PC-3 (cell line): Measurements from ENCODE around the gene EHBP1. TPM values are rescaled to one million over a fixed set of nuclear protein-coding genes. Genes with fewer than 3 reads are reported as not detected.

ENCODE experiments used
- ATAC-seq: fragments of 200-7000 bp; cut with Tn5 transposase; 2 replicates; pipeline ENCODE4 v1.9.1; 2020; ENCODE audit warnings: mild to moderate bottlenecking, moderate library complexity
- BruUV-seq: library from RNA; stranded (reverse); fragments of 400-500 nt; replicated peaks from 2 replicates; lab custom pipeline; 2021; lab: Mats Ljungman, UMichigan
- CTCF ChIA-PET: fragments of 300-600 bp; sonication (Branson Sonifier 250); formaldehyde crosslinking; loops from one replicate; lab custom pipeline; 2022; ENCODE audit warnings: antibody characterized with exemption; lab: Charles Lee
- POLR2A ChIA-PET: fragments of 300-600 bp; sonication (Branson Sonifier 250); formaldehyde crosslinking; loops from one replicate; lab custom pipeline; 2022; ENCODE audit warnings: antibody characterized with exemption; ENCODE audit not compliant: unreplicated experiment; lab: Charles Lee
- DNase-seq: peaks from one replicate; pipeline ENCODE4 v3.0.0-alpha.2; 2015
- H2AFZ ChIP-seq: fragments of 300-600 bp; sonication (generic); 2 replicates; pipeline ENCODE4 v1.6.0; 2016; ENCODE audit warnings: antibody characterized with exemption, low read length
- H3F3A ChIP-seq: fragments of 300-600 bp; sonication (generic); one replicate; pipeline ENCODE4 v1.6.0; 2017; ENCODE audit warnings: antibody characterized with exemption, low read length, control low read depth, mild to moderate bottlenecking; ENCODE audit not compliant: unreplicated experiment
- H3K27ac ChIP-seq: fragments of 300-600 bp; sonication (generic); 2 replicates; pipeline ENCODE4 v1.5.1; 2016; ENCODE audit warnings: mild to moderate bottlenecking, low read length
- H3K27me3 ChIP-seq: fragments of 300-600 bp; sonication (generic); 2 replicates; pipeline ENCODE4 v1.6.1; 2016; ENCODE audit warnings: low read length, mixed read lengths
- H3K36me3 ChIP-seq: fragments of 300-600 bp; sonication (generic); 2 replicates; pipeline ENCODE4 v1.6.1; 2016; ENCODE audit warnings: low read depth, mixed run types, low read length, mixed read lengths
- H3K4me1 ChIP-seq: fragments of 300-600 bp; sonication (generic); 2 replicates; pipeline ENCODE4 v1.5.1; 2016; ENCODE audit warnings: low read length; ENCODE audit not compliant: insufficient read depth
- H3K4me2 ChIP-seq: fragments of 300-600 bp; sonication (generic); 2 replicates; pipeline ENCODE4 v1.6.0; 2016; ENCODE audit warnings: low read length
- H3K4me3 ChIP-seq: fragments of 300-600 bp; sonication (generic); 2 replicates; pipeline ENCODE4 v1.5.1; 2016; ENCODE audit warnings: mild to moderate bottlenecking, low read length, mixed read lengths
- H3K79me2 ChIP-seq: fragments of 300-600 bp; sonication (generic); 2 replicates; pipeline ENCODE4 v1.6.1; 2017; ENCODE audit warnings: low read length, mixed read lengths
- H3K9ac ChIP-seq: fragments of 300-600 bp; sonication (generic); 2 replicates; pipeline ENCODE4 v1.6.0; 2016; ENCODE audit warnings: mild to moderate bottlenecking, low read length
- H3K9me2 ChIP-seq: fragments of 300-600 bp; sonication (generic); replicated peaks from 2 replicates; pipeline ENCODE4 v1.6.1; 2016; ENCODE audit warnings: mixed run types, low read length, mixed read lengths
- H3K9me3 ChIP-seq: fragments of 300-600 bp; sonication (generic); 2 replicates; pipeline ENCODE4 v1.6.1; 2016; ENCODE audit warnings: low read length, mixed read lengths
- H4K20me1 ChIP-seq: fragments of 300-600 bp; sonication (generic); 2 replicates; pipeline ENCODE4 v1.6.1; 2016; ENCODE audit warnings: low read length, mixed read lengths
- EZH2 ChIP-seq: fragments of 300-600 bp; sonication (generic); IDR thresholded peaks from one replicate; pipeline ENCODE4 v1.6.1; 2017; ENCODE audit warnings: antibody characterized with exemption, mild to moderate bottlenecking, low read length; ENCODE audit not compliant: unreplicated experiment
- EZH2phosphoT487 ChIP-seq: fragments of 300-600 bp; sonication (generic); IDR thresholded peaks from 2 replicates; pipeline ENCODE4 v1.6.1; 2018; ENCODE audit warnings: mild to moderate bottlenecking, antibody characterized with exemption, low read length, borderline replicate concordance
- intact Hi-C: fragments of 100-400 bp; cut with micrococcal nuclease; formaldehyde crosslinking; loops from 2 replicates; pipeline ENCODE4 v1.9.0; 2023
- total RNA-seq: library from RNA; depleted of rRNA; stranded (reverse); fragments of >200 nt; gene quantifications from 2 replicates; pipeline ENCODE4 v1.2.3, GENCODE V29; 2014
- TF ChIP-seq, protein P1 (sequence below): fragments of 300-600 bp; sonication (generic); conservative IDR thresholded peaks from 2 replicates; pipeline ENCODE4 v1.5.1; 2017; ENCODE audit warnings: antibody characterized with exemption, low read depth, mild to moderate bottlenecking, low read length

EHBP1 gene
- total RNA-seq, 1 experiment from 2014 or later: 25.7 TPM

GRCh38 chr2:62801814-62802523 lies 96.5 kb downstream of the EHBP1 start:
- H3K4me1 ChIP-seq: peaks cover 4% of the 10 kb centered on the region; the same call in 1 of the 2 replicates
- no peaks in the 10 kb centered on the region for H4K20me1 ChIP-seq
- H3K9me3 ChIP-seq: no peaks in the 10 kb centered on the region
- intact Hi-C loops: no loop called here
- no peak for TF ChIP-seq EZH2
- TF ChIP-seq EZH2phosphoT487: no peak
- TF ChIP-seq, protein P1, sequence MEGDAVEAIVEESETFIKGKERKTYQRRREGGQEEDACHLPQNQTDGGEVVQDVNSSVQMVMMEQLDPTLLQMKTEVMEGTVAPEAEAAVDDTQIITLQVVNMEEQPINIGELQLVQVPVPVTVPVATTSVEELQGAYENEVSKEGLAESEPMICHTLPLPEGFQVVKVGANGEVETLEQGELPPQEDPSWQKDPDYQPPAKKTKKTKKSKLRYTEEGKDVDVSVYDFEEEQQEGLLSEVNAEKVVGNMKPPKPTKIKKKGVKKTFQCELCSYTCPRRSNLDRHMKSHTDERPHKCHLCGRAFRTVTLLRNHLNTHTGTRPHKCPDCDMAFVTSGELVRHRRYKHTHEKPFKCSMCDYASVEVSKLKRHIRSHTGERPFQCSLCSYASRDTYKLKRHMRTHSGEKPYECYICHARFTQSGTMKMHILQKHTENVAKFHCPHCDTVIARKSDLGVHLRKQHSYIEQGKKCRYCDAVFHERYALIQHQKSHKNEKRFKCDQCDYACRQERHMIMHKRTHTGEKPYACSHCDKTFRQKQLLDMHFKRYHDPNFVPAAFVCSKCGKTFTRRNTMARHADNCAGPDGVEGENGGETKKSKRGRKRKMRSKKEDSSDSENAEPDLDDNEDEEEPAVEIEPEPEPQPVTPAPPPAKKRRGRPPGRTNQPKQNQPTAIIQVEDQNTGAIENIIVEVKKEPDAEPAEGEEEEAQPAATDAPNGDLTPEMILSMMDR: peak; percentile 37; the same call in 1 of the 2 replicates
- H3K79me2 ChIP-seq: no peaks in the 10 kb centered on the region
- no peak overlapping the region for H3K27ac ChIP-seq
- ChIA-PET POLR2A (no interaction called here), CTCF (no interaction called here)
- no peak overlapping the region for H3K9ac ChIP-seq
- DNase-seq: peak; percentile 22
- no peaks in the 10 kb centered on the region for H3K27me3 ChIP-seq
- ATAC-seq: no peak
- no peak overlapping the region for H3K4me2 ChIP-seq
- H3F3A ChIP-seq: no peaks in the 10 kb centered on the region
- no peaks in the 10 kb centered on the region for H3K9me2 ChIP-seq
- no peak overlapping the region for H3K4me3 ChIP-seq
- no peak overlapping the region for H2AFZ ChIP-seq
- BruUV-seq: no TSS peak
- H3K36me3 ChIP-seq: 0 out of 2 replicates have a peak, but pooled peaks cover 4% of the 10 kb centered on the region

- Histone ChIP-seq H3K9ac (no peak overlapping the region), H3K9me3 (no peaks in the 10 kb centered on the region), H3F3A (no peaks in the 10 kb centered on the region), H3K27me3 (no peaks in the 10 kb centered on the region), H4K20me1 (no peaks in the 10 kb centered on the region), H3K27ac (no peak overlapping the region), H3K4me3 (no peak overlapping the region), H3K9me2 (no peaks in the 10 kb centered on the region), H3K4me2 (no peak overlapping the region), H3K36me3 (0 out of 2 replicates have a peak, but pooled peaks cover 4% of the 10 kb centered on the region), H3K79me2 (no peaks in the 10 kb centered on the region), H3K4me1 (peaks cover 4% of the 10 kb centered on the region; the same call in 1 of the 2 replicates), H2AFZ (no peak overlapping the region)
- ATAC-seq: no peak
- DNase-seq: no peak
- TF ChIP-seq EZH2 (no peak), EZH2phosphoT487 (no peak)
- TF ChIP-seq, protein P1: no peak
- no TSS peak for BruUV-seq
- CTCF ChIA-PET: no interaction called here
- POLR2A ChIA-PET: no interaction called here
- intact Hi-C loops: no loop called here
These were observed 98.4 kb downstream of the EHBP1 start for GRCh38 chr2:62803961-62804360.

DNA sequence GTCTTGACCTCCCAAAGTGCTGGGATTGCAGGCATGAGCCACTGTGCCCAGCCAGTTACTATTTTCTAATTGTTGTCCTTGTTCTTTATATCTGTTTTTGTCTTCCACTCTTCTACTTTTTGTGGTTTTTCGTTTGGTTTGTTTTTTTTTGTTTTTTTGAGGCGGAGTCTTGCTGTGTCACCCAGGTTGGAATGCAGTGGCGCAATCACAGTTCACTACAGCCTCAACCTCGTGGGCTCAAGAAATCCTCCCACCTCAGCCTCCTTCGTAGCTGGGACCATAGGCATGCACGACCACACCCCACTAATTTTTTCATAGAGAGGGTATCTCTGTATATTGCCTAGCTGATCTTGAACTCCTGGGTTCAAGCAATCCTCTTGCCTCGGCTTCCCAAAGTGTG lies 100.7 kb downstream of the EHBP1 start:
- Histone ChIP-seq H4K20me1 (no peaks in the 10 kb centered on the region), H3F3A (no peaks in the 10 kb centered on the region), H3K4me1 (peaks cover 4% of the 10 kb centered on the region; the same call in 1 of the 2 replicates), H3K27me3 (no peaks in the 10 kb centered on the region), H2AFZ (no peak overlapping the region), H3K27ac (no peak overlapping the region), H3K9me2 (no peaks in the 10 kb centered on the region), H3K79me2 (no peaks in the 10 kb centered on the region), H3K4me2 (no peak overlapping the region), H3K9me3 (no peaks in the 10 kb centered on the region), H3K36me3 (0 out of 2 replicates have a peak, but pooled peaks cover 4% of the 10 kb centered on the region), H3K4me3 (no peak overlapping the region), H3K9ac (no peak overlapping the region)
- POLR2A ChIA-PET: no interaction called here
- no peak for ATAC-seq
- DNase-seq: peak; percentile 35
- no TSS peak for BruUV-seq
- CTCF ChIA-PET: no interaction called here
- TF ChIP-seq, protein P1: no peak
- intact Hi-C loops: no loop called here
